Measurements from ENCODE around the gene CARD18.

DNA sequence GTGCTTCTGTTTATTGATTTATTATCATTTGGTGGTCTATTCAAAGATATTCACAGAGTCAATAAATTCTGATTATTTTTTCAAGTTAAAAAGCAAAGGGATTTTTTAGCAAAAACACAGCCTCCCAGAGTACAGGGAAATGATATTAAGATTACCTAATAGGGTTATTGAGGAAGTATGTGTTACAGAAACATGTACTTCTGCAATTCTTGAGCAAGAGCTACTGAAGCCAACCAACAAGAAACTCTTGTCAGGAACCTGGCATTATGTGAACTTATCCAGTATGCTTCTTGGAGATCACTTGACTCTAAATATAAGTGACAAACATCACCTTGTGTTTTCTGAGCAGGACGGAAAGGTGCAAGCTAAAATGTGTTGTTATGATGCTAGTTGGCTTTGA lies 42.0 kb upstream of the CARD18 start:
- no peak for TF ChIP-seq CTCF (IDR thresholded peaks at IDR 0.05; ENCODE audit: low read depth, low read length, missing input control)
- no peak for TF ChIP-seq SP1 (IDR thresholded peaks at IDR 0.05)
- TF ChIP-seq MAX (IDR thresholded peaks at IDR 0.05) = no peak
- TF ChIP-seq RAD21 (IDR thresholded peaks at IDR 0.05) = no peak
- TF ChIP-seq RXRA (IDR thresholded peaks at IDR 0.05) = no peak
- TF ChIP-seq JUND (IDR thresholded peaks at IDR 0.05) = no peak
- no peak for TF ChIP-seq GABPA (IDR thresholded peaks at IDR 0.05 in 1 of 2, conservative IDR thresholded peaks at IDR 0.05 in 1 of 2)
